Type B pancreatic cell (in vitro differentiated cells): ENCODE data around the gene PRR20A. TPM values are rescaled to one million over a fixed set of nuclear protein-coding genes. Genes with fewer than 3 reads are reported as not detected.
"Not testable (repeated sequence)": the region's sequence is repeated elsewhere in the genome, so short reads cannot be mapped to it uniquely, and the experiment has no call there.

Source experiments
- DNase-seq: peaks from one replicate; pipeline ENCODE4 v3.0.0; 2021; ENCODE audit warnings: mixed read lengths; ENCODE audit not compliant: unreplicated experiment; ENCODE audit errors: extremely low spot score
- H3K27ac Mint-ChIP-seq: 2 replicates; pipeline ENCODE4 v1.8.0; 2021; ENCODE audit warnings: mild to moderate bottlenecking, mixed read lengths
- H3K27me3 Mint-ChIP-seq: 2 replicates; pipeline ENCODE4 v1.8.0; 2021; ENCODE audit warnings: mixed read lengths
- H3K36me3 Mint-ChIP-seq: 2 replicates; pipeline ENCODE4 v1.8.0; 2021; ENCODE audit warnings: mixed read lengths
- H3K4me1 Mint-ChIP-seq: one replicate; pipeline ENCODE4 v1.8.0; 2021; ENCODE audit warnings: mixed read lengths; ENCODE audit not compliant: unreplicated experiment
- H3K4me3 Mint-ChIP-seq: 2 replicates; pipeline ENCODE4 v1.8.0; 2021; ENCODE audit warnings: mild to moderate bottlenecking, mixed read lengths
- H3K9me3 Mint-ChIP-seq: 2 replicates; pipeline ENCODE4 v1.8.0; 2021; ENCODE audit warnings: mixed read lengths
- total RNA-seq: library from RNA; stranded (reverse); gene quantifications from 2 replicates; pipeline ENCODE4 v1.2.1, GENCODE V29; 2021; ENCODE audit warnings: low replicate concordance
- TF ChIP-seq, protein P1 (sequence below): fragments of 200-600 bp; sonication (generic); conservative IDR thresholded peaks from 2 replicates; pipeline ENCODE4 v1.5.0; 2021; ENCODE audit warnings: antibody characterized with exemption, mild to moderate bottlenecking

PRR20A gene
- total RNA-seq, 1 donor from 2014 or later = not detected

DNA sequence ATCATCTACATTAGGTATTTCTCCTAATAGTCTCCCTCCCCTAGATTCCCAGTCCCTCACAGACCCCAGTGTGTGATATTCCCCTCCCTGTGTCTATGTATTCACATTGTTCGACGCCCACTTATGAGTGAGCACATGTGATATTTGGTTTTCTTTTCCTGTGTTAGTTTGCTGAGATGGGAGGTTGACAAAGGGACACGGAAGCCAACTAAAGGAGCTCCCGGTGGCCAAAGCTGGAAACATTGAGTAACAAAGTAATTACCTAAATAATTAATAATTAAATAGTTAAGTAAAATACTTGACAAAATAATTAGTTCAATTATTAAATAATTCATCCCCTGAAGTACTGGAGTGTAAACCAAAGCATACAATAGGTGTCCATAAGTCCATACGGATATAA is 1.7 kb upstream of the PRR20A start:
- DNase-seq = no peak
- Mint-ChIP-seq H3K9me3 (no peaks in the 10 kb centered on the region), H3K36me3 (no peaks in the 10 kb centered on the region), H3K27me3 (no peaks in the 10 kb centered on the region), H3K4me3 (no peak overlapping the region), H3K27ac (no peak overlapping the region), H3K4me1 (no peaks in the 10 kb centered on the region)
- TF ChIP-seq, protein P1, sequence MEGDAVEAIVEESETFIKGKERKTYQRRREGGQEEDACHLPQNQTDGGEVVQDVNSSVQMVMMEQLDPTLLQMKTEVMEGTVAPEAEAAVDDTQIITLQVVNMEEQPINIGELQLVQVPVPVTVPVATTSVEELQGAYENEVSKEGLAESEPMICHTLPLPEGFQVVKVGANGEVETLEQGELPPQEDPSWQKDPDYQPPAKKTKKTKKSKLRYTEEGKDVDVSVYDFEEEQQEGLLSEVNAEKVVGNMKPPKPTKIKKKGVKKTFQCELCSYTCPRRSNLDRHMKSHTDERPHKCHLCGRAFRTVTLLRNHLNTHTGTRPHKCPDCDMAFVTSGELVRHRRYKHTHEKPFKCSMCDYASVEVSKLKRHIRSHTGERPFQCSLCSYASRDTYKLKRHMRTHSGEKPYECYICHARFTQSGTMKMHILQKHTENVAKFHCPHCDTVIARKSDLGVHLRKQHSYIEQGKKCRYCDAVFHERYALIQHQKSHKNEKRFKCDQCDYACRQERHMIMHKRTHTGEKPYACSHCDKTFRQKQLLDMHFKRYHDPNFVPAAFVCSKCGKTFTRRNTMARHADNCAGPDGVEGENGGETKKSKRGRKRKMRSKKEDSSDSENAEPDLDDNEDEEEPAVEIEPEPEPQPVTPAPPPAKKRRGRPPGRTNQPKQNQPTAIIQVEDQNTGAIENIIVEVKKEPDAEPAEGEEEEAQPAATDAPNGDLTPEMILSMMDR = no peak

DNA sequence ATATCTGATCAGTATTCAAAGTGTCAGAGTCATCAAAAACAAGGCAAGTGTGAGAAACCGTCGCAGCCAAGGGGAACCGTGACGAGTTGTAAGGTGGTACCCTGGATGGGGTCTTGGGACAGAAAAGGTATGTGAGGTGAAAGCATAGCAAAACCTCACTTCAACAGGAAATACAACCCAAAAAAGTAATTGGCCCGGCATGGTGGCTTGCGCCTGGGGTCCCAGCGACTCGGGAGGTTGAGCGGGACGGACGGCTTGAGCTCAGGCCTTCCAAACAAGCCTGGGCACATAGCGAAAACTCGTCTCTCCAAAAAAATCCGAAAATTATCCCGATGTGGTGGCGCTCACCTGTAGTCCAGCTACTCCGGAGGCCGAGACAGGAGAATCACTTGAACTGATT is 937 bp upstream of the PRR20A start:
- not testable (repeated sequence) for H3K36me3 Mint-ChIP-seq, H3K27ac Mint-ChIP-seq, H3K4me3 Mint-ChIP-seq

DNA sequence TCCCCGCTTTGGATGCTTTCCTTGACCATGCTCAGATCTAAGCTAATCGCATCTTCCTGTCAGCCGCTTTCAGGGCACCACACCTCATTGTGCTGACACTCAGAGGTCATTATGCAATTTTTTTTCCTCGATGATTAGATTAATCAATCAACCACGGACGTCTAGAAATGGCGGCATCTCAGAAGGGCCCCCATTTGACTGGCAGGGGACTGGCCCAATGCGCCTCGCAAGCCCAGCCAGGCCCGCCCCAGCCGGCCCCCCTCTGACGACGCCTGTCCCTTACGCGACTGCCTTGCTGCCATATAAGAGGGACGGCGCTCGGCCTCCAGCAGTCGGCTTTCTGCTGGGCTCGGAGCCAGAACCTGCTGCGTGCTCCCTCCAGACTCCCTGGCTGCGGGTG is 6.5 kb downstream of the PRR20A start, which contains the start of gene PRR20B:
Gene PRR20B, plus strand, starts transcription at position 301 of the 400 bp plus-strand sequence. CDS start 387 bp downstream, outside the sequence.
- not testable (repeated sequence) for H3K27ac Mint-ChIP-seq, H3K4me1 Mint-ChIP-seq, H3K4me3 Mint-ChIP-seq, DNase-seq, H3K27me3 Mint-ChIP-seq, H3K36me3 Mint-ChIP-seq, H3K9me3 Mint-ChIP-seq

More for the DNA sequence above, 937 bp upstream of the PRR20A start:
- H3K4me1 Mint-ChIP-seq, H3K27me3 Mint-ChIP-seq, H3K9me3 Mint-ChIP-seq, DNase-seq: not testable (repeated sequence)

DNA sequence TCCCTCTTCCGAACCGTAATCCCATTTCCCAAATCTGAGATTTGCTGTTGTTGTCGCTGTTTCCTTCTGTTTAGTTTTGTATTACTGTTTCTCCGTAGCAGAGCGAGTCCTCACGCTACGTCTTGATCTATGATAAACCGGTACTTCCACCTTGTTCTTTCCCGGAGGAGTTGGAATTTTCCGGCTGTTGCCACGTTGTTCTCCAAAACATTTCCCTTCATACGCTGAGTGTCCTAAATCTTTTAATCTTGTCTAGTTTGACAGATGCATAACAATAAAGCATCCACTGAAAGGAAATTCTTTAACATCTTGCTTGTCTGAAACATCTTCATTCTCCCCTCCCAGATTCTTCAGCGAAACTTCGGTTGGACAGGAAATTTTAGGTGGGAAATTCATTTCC is 7.4 kb downstream of the PRR20A start:
- not testable (repeated sequence) for H3K36me3 Mint-ChIP-seq, DNase-seq, H3K4me3 Mint-ChIP-seq, H3K4me1 Mint-ChIP-seq, H3K27me3 Mint-ChIP-seq, H3K27ac Mint-ChIP-seq, H3K9me3 Mint-ChIP-seq

DNA sequence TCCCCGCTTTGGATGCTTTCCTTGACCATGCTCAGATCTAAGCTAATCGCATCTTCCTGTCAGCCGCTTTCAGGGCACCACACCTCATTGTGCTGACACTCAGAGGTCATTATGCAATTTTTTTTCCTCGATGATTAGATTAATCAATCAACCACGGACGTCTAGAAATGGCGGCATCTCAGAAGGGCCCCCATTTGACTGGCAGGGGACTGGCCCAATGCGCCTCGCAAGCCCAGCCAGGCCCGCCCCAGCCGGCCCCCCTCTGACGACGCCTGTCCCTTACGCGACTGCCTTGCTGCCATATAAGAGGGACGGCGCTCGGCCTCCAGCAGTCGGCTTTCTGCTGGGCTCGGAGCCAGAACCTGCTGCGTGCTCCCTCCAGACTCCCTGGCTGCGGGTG is 13.0 kb downstream of the PRR20A start, which contains the start of gene PRR20C:
Gene PRR20C, plus strand, starts transcription at position 301 of the 400 bp plus-strand sequence. CDS start 387 bp downstream, outside the sequence.
- not testable (repeated sequence) for H3K4me3 Mint-ChIP-seq, H3K27ac Mint-ChIP-seq, H3K9me3 Mint-ChIP-seq, H3K36me3 Mint-ChIP-seq, H3K4me1 Mint-ChIP-seq, DNase-seq, H3K27me3 Mint-ChIP-seq

DNA sequence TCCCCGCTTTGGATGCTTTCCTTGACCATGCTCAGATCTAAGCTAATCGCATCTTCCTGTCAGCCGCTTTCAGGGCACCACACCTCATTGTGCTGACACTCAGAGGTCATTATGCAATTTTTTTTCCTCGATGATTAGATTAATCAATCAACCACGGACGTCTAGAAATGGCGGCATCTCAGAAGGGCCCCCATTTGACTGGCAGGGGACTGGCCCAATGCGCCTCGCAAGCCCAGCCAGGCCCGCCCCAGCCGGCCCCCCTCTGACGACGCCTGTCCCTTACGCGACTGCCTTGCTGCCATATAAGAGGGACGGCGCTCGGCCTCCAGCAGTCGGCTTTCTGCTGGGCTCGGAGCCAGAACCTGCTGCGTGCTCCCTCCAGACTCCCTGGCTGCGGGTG is 19.6 kb downstream of the PRR20A start, which contains the start of gene PRR20D:
Gene PRR20D, plus strand, starts transcription at position 301 of the 400 bp plus-strand sequence. CDS start 387 bp downstream, outside the sequence.
- H3K4me1 Mint-ChIP-seq, DNase-seq, H3K9me3 Mint-ChIP-seq, H3K36me3 Mint-ChIP-seq, H3K27ac Mint-ChIP-seq, H3K4me3 Mint-ChIP-seq, H3K27me3 Mint-ChIP-seq: not testable (repeated sequence)

DNA sequence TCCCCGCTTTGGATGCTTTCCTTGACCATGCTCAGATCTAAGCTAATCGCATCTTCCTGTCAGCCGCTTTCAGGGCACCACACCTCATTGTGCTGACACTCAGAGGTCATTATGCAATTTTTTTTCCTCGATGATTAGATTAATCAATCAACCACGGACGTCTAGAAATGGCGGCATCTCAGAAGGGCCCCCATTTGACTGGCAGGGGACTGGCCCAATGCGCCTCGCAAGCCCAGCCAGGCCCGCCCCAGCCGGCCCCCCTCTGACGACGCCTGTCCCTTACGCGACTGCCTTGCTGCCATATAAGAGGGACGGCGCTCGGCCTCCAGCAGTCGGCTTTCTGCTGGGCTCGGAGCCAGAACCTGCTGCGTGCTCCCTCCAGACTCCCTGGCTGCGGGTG is 26.2 kb downstream of the PRR20A start, which contains the start of gene PRR20E:
Gene PRR20E, plus strand, starts transcription at position 301 of the 400 bp plus-strand sequence. CDS start 387 bp downstream, outside the sequence.
- not testable (repeated sequence) for H3K4me3 Mint-ChIP-seq, H3K4me1 Mint-ChIP-seq, H3K27me3 Mint-ChIP-seq, H3K36me3 Mint-ChIP-seq, DNase-seq, H3K9me3 Mint-ChIP-seq, H3K27ac Mint-ChIP-seq

DNA sequence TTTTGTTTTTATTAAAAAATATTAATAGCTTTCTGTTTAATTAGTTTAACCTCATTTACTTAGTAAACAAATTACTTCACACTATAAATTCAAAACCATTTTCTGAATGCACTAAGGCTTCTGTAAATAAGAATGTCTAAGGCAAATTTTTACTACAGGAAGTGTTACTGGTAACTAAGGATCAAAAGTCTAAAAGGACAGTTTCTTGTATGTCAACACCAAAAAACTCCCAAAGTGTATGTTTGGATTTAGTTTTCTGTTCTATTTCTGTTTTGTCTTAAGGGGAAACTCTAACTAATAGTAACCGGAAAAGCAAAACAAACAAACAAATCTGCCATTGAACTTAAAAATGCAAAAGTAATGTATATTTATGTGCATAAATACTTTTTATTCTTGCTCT is 50.9 kb downstream of the PRR20A start:
- DNase-seq = no peak
- TF ChIP-seq, protein P1 = no peak
- Mint-ChIP-seq H3K4me3 (no peak overlapping the region), H3K4me1 (no peaks in the 10 kb centered on the region), H3K27me3 (no peaks in the 10 kb centered on the region), H3K36me3 (no peaks in the 10 kb centered on the region), H3K27ac (no peak overlapping the region), H3K9me3 (no peaks in the 10 kb centered on the region)

Other genes with a start within 250 kb of the PRR20A start
- not detected in 2 replicates for gene PRR20B, start 6.6 kb downstream of the PRR20A start, total RNA-seq
- gene PRR20C, start 13.1 kb downstream of the PRR20A start, total RNA-seq = not detected in 2 replicates
- not detected in 2 replicates for gene PRR20D, start 19.7 kb downstream of the PRR20A start, total RNA-seq
- gene PRR20E, start 26.3 kb downstream of the PRR20A start, total RNA-seq = not detected in 2 replicates